ENCODE data around the gene NKD2. TPM values are rescaled to one million over a fixed set of nuclear protein-coding genes. Genes with fewer than 3 reads are reported as not detected.

Gene NKD2
- total RNA-seq, 1 donor from 2014 or later = not detected

GRCh38 chr5:989961-990530, 18.6 kb upstream of the NKD2 start:
- no peak overlapping the region for H3K27ac Mint-ChIP-seq (ENCODE audit: unreplicated experiment)
- H3K4me1 Mint-ChIP-seq (ENCODE audit: unreplicated experiment) = no peaks in the 10 kb centered on the region
- no peak for TF ChIP-seq CTCF (IDR thresholded peaks at IDR 0.05)
- peaks cover 50% of the 10 kb centered on the region for H3K27me3 Mint-ChIP-seq (ENCODE audit: unreplicated experiment)
- H3K9me3 Mint-ChIP-seq (ENCODE audit: unreplicated experiment) = peaks cover 20% of the 10 kb centered on the region
- DNase-seq (ENCODE audit: extremely low spot score, unreplicated experiment) = peak; percentile 81
- no peaks in the 10 kb centered on the region for H3K36me3 Mint-ChIP-seq (ENCODE audit: unreplicated experiment)
- no peak overlapping the region for H3K4me3 Mint-ChIP-seq (ENCODE audit: unreplicated experiment)

- Mint-ChIP-seq H3K27me3 (ENCODE audit: unreplicated experiment) (peaks cover 53% of the 10 kb centered on the region), H3K9me3 (ENCODE audit: unreplicated experiment) (peaks cover 20% of the 10 kb centered on the region), H3K4me3 (ENCODE audit: unreplicated experiment) (no peak overlapping the region), H3K4me1 (ENCODE audit: unreplicated experiment) (no peaks in the 10 kb centered on the region), H3K27ac (ENCODE audit: unreplicated experiment) (no peak overlapping the region), H3K36me3 (ENCODE audit: unreplicated experiment) (no peaks in the 10 kb centered on the region)
- no peak for TF ChIP-seq CTCF (IDR thresholded peaks at IDR 0.05)
- DNase-seq (ENCODE audit: extremely low spot score, unreplicated experiment) = peak; percentile 77
Observed at GRCh38 chr5:991472-992267, 16.9 kb upstream of the NKD2 start.

- TF ChIP-seq CTCF (IDR thresholded peaks at IDR 0.05) = no peak
- peaks cover 4% of the 10 kb centered on the region for H3K4me1 Mint-ChIP-seq (ENCODE audit: unreplicated experiment)
- H3K27me3 Mint-ChIP-seq (ENCODE audit: unreplicated experiment) = peaks cover 58% of the 10 kb centered on the region
- no peaks in the 10 kb centered on the region for H3K9me3 Mint-ChIP-seq (ENCODE audit: unreplicated experiment)
- peak; percentile 42 for DNase-seq (ENCODE audit: extremely low spot score, unreplicated experiment)
- no peak overlapping the region for H3K27ac Mint-ChIP-seq (ENCODE audit: unreplicated experiment)
- no peaks in the 10 kb centered on the region for H3K36me3 Mint-ChIP-seq (ENCODE audit: unreplicated experiment)
- no peak overlapping the region for H3K4me3 Mint-ChIP-seq (ENCODE audit: unreplicated experiment)
Observed at GRCh38 chr5:994272-994607, 14.4 kb upstream of the NKD2 start.

- peaks cover 4% of the 10 kb centered on the region for H3K4me1 Mint-ChIP-seq (ENCODE audit: unreplicated experiment)
- no peak overlapping the region for H3K4me3 Mint-ChIP-seq (ENCODE audit: unreplicated experiment)
- no peaks in the 10 kb centered on the region for H3K36me3 Mint-ChIP-seq (ENCODE audit: unreplicated experiment)
- peaks cover 59% of the 10 kb centered on the region for H3K27me3 Mint-ChIP-seq (ENCODE audit: unreplicated experiment)
- no peak for TF ChIP-seq CTCF (IDR thresholded peaks at IDR 0.05)
- peak; percentile 71 for DNase-seq (ENCODE audit: extremely low spot score, unreplicated experiment)
- H3K27ac Mint-ChIP-seq (ENCODE audit: unreplicated experiment) = no peak overlapping the region
- H3K9me3 Mint-ChIP-seq (ENCODE audit: unreplicated experiment) = no peaks in the 10 kb centered on the region
Observed at GRCh38 chr5:994821-995220, 13.8 kb upstream of the NKD2 start.

DNA sequence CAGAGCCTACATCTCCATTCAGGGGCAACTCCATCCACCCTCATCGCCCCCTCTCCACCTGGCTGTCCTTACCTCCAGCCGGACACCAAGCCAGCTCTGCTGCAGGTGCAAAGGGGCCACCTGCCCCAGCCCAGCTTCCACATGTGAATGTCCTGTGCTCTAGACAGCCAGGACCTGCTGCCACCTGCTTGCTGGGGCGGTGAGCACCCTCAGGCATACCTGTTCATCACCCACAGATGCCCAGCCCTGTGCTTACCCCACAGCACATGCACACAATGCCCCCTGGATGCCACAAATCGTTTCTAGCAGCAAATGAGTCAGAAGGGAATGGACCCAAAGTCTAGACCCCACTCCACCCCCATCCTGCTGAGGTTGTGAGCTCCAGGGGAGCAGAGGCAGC, 13.3 kb upstream of the NKD2 start:
- no peaks in the 10 kb centered on the region for H3K36me3 Mint-ChIP-seq (ENCODE audit: unreplicated experiment)
- H3K4me1 Mint-ChIP-seq (ENCODE audit: unreplicated experiment) = peaks cover 4% of the 10 kb centered on the region
- DNase-seq (ENCODE audit: extremely low spot score, unreplicated experiment) = no peak
- no peak overlapping the region for H3K4me3 Mint-ChIP-seq (ENCODE audit: unreplicated experiment)
- H3K27me3 Mint-ChIP-seq (ENCODE audit: unreplicated experiment) = peaks cover 59% of the 10 kb centered on the region
- no peaks in the 10 kb centered on the region for H3K9me3 Mint-ChIP-seq (ENCODE audit: unreplicated experiment)
- no peak overlapping the region for H3K27ac Mint-ChIP-seq (ENCODE audit: unreplicated experiment)
- TF ChIP-seq CTCF (IDR thresholded peaks at IDR 0.05) = no peak

All from osteocyte (in vitro differentiated cells).